H1 (cell line): ENCODE results near the gene GABRQ. TPM values are rescaled to one million over a fixed set of nuclear protein-coding genes. Genes with fewer than 3 reads are reported as not detected.

Experiments used
- CTCF ChIA-PET: fragments of 300-600 bp; sonication (Branson Sonifier 250); formaldehyde crosslinking; loops from one replicate; lab custom pipeline; 2021; ENCODE audit not compliant: partially characterized antibody; lab: Charles Lee
- POLR2A ChIA-PET: fragments of 300-600 bp; sonication (Branson Sonifier 250); formaldehyde crosslinking; loops from one replicate; lab custom pipeline; 2021; ENCODE audit warnings: inconsistent platforms; ENCODE audit not compliant: partially characterized antibody; lab: Charles Lee
- DNase-seq, 2 experiments: peaks; one replicate each; pipeline versions ENCODE4 v3.0.0 to v3.0.0-alpha.2; 2010 to 2022; ENCODE audit warnings: low spot score in 2 of 2, low read depth in 1 of 2, mixed read lengths in 1 of 2
- FAIRE-seq: peaks from 2 replicates; lab custom pipeline; 2011; peaks lifted over from hg19 to GRCh38; lab: Jason Lieb, UNC
- H2AFZ ChIP-seq: 2 replicates; pipeline ENCODE4 v1.8.1; 2012; ENCODE audit warnings: low read length, inconsistent platforms
- H2AK5ac ChIP-seq: 2 replicates; pipeline ENCODE4 v1.6.1; 2013; ENCODE audit warnings: low read depth, low read length
- H2BK120ac ChIP-seq: replicated peaks from 2 replicates; pipeline ENCODE3; 2013; ENCODE audit warnings: low read depth, low read length, inconsistent platforms
- H2BK12ac ChIP-seq: 2 replicates; pipeline ENCODE4 v1.6.1; 2013; ENCODE audit warnings: low read depth, low read length
- H2BK15ac ChIP-seq: 2 replicates; pipeline ENCODE4 v1.6.1; 2013; ENCODE audit warnings: low read length
- H2BK20ac ChIP-seq: 2 replicates; pipeline ENCODE4 v1.6.1; 2013; ENCODE audit warnings: low read length
- H2BK5ac ChIP-seq: 2 replicates; pipeline ENCODE4 v1.6.1; 2013; ENCODE audit warnings: low read depth, low read length
- H3K14ac ChIP-seq: 2 replicates; pipeline ENCODE4 v1.6.1; 2013; ENCODE audit warnings: inconsistent platforms; ENCODE audit not compliant: insufficient read length
- H3K18ac ChIP-seq: 2 replicates; pipeline ENCODE4 v1.6.1; 2013; ENCODE audit warnings: low read length; ENCODE audit errors: extremely low read depth
- H3K23ac ChIP-seq: 2 replicates; pipeline ENCODE4 v1.6.1; 2013; ENCODE audit warnings: inconsistent platforms; ENCODE audit not compliant: insufficient read length
- H3K23me2 ChIP-seq: 2 replicates; pipeline ENCODE4 v1.6.1; 2013; ENCODE audit warnings: low read depth, low read length
- H3K27ac ChIP-seq: 2 replicates; pipeline ENCODE4 v1.6.1; 2011; ENCODE audit warnings: low read depth, low read length, inconsistent platforms
- H3K27me3 ChIP-seq, 4 experiments: replicated peaks in 1 of 4; 1 replicate in 1 of 4; 2 replicates in 3 of 4; pipeline versions ENCODE4 v1.6.1 to v1.8.1; 2011 to 2013; ENCODE audit warnings: low read length in 3 of 4, mild to moderate bottlenecking in 3 of 4, inconsistent platforms in 2 of 4, mixed read lengths in 2 of 4, moderate library complexity in 1 of 4; ENCODE audit not compliant: control insufficient read depth in 3 of 4, insufficient read depth in 3 of 4; ENCODE audit errors: extremely low read depth in 1 of 4
- H3K36me3 ChIP-seq, 4 experiments: 2 replicates each; pipeline versions ENCODE4 v1.6.1 to v1.8.1; 2011 to 2013; ENCODE audit warnings: mild to moderate bottlenecking in 4 of 4, low read length in 3 of 4, moderate library complexity in 2 of 4, control low read depth in 1 of 4, inconsistent platforms in 1 of 4; ENCODE audit not compliant: insufficient read depth in 4 of 4, control insufficient read depth in 2 of 4
- H3K4ac ChIP-seq: replicated peaks from 2 replicates; pipeline ENCODE3; 2013; ENCODE audit warnings: low read length, low read depth, mixed read lengths, inconsistent platforms; ENCODE audit not compliant: insufficient read length
- H3K4me1 ChIP-seq, 4 experiments: replicated peaks in 1 of 4; 1 replicate in 1 of 4; 2 replicates in 3 of 4; pipeline versions ENCODE4 v1.6.1 to v1.8.1; 2011 to 2013; ENCODE audit warnings: low read length in 3 of 4, inconsistent platforms in 2 of 4, mixed read lengths in 1 of 4; ENCODE audit not compliant: insufficient read depth in 4 of 4, control insufficient read depth in 3 of 4
- H3K4me2 ChIP-seq, 2 experiments: 2 replicates each; pipeline versions ENCODE4 v1.6.1 to v1.8.1; 2011 to 2013; ENCODE audit warnings: low read depth in 2 of 2, low read length in 2 of 2, control low read depth in 1 of 2, inconsistent platforms in 1 of 2, mild to moderate bottlenecking in 1 of 2; ENCODE audit not compliant: insufficient read depth in 1 of 2
- H3K4me3 ChIP-seq, 4 experiments: fragments of 200-600, 300-600 bp in 1 of 4; sonication (generic), shearing (Covaris generic), sonication (Bioruptor Twin) in 1 of 4; 2 replicates each; pipeline versions ENCODE4 v1.5.1 to v1.8.1; 2011 to 2016; ENCODE audit warnings: low read length in 4 of 4, low read depth in 3 of 4, control low read depth in 2 of 4, inconsistent platforms in 2 of 4, mild to moderate bottlenecking in 2 of 4, mixed read lengths in 1 of 4, moderate library complexity in 1 of 4; ENCODE audit not compliant: insufficient read depth in 2 of 4; ENCODE audit errors: extremely low read depth in 1 of 4
- H3K56ac ChIP-seq: replicated peaks from 2 replicates; pipeline ENCODE3; 2013; ENCODE audit warnings: low read depth, mild to moderate bottlenecking, mixed read lengths, low read length, inconsistent platforms; ENCODE audit not compliant: insufficient read length
- H3K79me1 ChIP-seq: 2 replicates; pipeline ENCODE4 v1.6.1; 2013; ENCODE audit warnings: low read depth, low read length, control low read depth
- H3K79me2 ChIP-seq, 2 experiments: 2 replicates each; pipeline versions ENCODE4 v1.6.1 to v1.8.1; 2012 to 2013; ENCODE audit warnings: low read length in 2 of 2, mild to moderate bottlenecking in 2 of 2, inconsistent platforms in 1 of 2; ENCODE audit not compliant: insufficient read depth in 2 of 2, control insufficient read depth in 1 of 2
- H3K9ac ChIP-seq, 4 experiments: replicated peaks in 1 of 4; 1 replicate in 1 of 4; 2 replicates in 3 of 4; pipeline versions ENCODE4 v1.6.1 to v1.8.1; 2011 to 2013; ENCODE audit warnings: low read depth in 3 of 4, low read length in 3 of 4, control low read depth in 2 of 4, mild to moderate bottlenecking in 2 of 4, moderate library complexity in 2 of 4, inconsistent platforms in 1 of 4; ENCODE audit errors: extremely low read depth in 1 of 4
- H3K9me3 ChIP-seq, 2 experiments: 2 replicates each; pipeline versions ENCODE4 v1.6.1 to v1.8.1; 2012 to 2013; ENCODE audit warnings: mild to moderate bottlenecking in 2 of 2, moderate library complexity in 2 of 2, control low read depth in 1 of 2, inconsistent platforms in 1 of 2, low read depth in 1 of 2, low read length in 1 of 2, mixed read lengths in 1 of 2; ENCODE audit not compliant: insufficient read depth in 2 of 2
- H4K20me1 ChIP-seq, 2 experiments: replicated peaks in 1 of 2; 2 replicates each; pipeline versions ENCODE3 to v1.8.1; 2011 to 2013; ENCODE audit warnings: inconsistent platforms in 2 of 2, low read length in 2 of 2, mild to moderate bottlenecking in 1 of 2; ENCODE audit not compliant: insufficient read depth in 2 of 2, control insufficient read depth in 1 of 2
- H4K5ac ChIP-seq: 2 replicates; pipeline ENCODE4 v1.6.1; 2013; ENCODE audit warnings: low read length, low read depth, mixed read lengths, inconsistent platforms; ENCODE audit not compliant: insufficient read length
- H4K8ac ChIP-seq: 2 replicates; pipeline ENCODE4 v1.8.0; 2013; ENCODE audit warnings: mild to moderate bottlenecking, moderate library complexity, low read length, inconsistent platforms; ENCODE audit not compliant: insufficient read depth; ENCODE audit errors: extremely low read depth
- H4K91ac ChIP-seq: replicated peaks from 2 replicates; pipeline ENCODE3; 2013; ENCODE audit warnings: low read length, mixed read lengths, inconsistent platforms; ENCODE audit not compliant: insufficient read length
- CTCF ChIP-seq, 3 experiments: IDR thresholded peaks; 1 replicate in 2 of 3; 2 replicates in 1 of 3; pipeline versions ENCODE4 v1.5.1 to v1.6.1; 2011; ENCODE audit warnings: low read length in 3 of 3, mild to moderate bottlenecking in 3 of 3, inconsistent platforms in 2 of 3, low read depth in 1 of 3, moderate library complexity in 1 of 3; ENCODE audit not compliant: insufficient read depth in 1 of 3; ENCODE audit errors: control extremely low read depth in 1 of 3
- PHF8 ChIP-seq: fragments of 200-600 bp; sonication (generic); conservative IDR thresholded peaks from 2 replicates; pipeline ENCODE4 v1.7.1; 2012; ENCODE audit warnings: low read depth, mild to moderate bottlenecking, inconsistent platforms, low read length, moderate library complexity
- RAD21 ChIP-seq, 2 experiments: IDR thresholded peaks in 1 of 2; conservative IDR thresholded peaks in 1 of 2; 2 replicates each; pipeline ENCODE4 v1.6.1; 2011; ENCODE audit warnings: low read depth in 2 of 2, low read length in 2 of 2, improper control_type of control experiment in 1 of 2, inconsistent platforms in 1 of 2, mild to moderate bottlenecking in 1 of 2, moderate library complexity in 1 of 2
- WGBS, 2 experiments: shearing (Covaris generic) in 1 of 2; methylation state at CpG; one replicate each; pipeline versions ENCODE4 v1.1.6 to v1.1.7; 2013 to 2015; ENCODE audit warnings: low lambda C conversion rate in 2 of 2, mixed read lengths in 2 of 2, inconsistent platforms in 1 of 2, low coverage in 1 of 2, missing lambda C conversion rate in 1 of 2; ENCODE audit not compliant: insufficient replicate concordance in 2 of 2, insufficient coverage in 1 of 2, insufficient read length in 1 of 2; ENCODE audit errors: extremely low coverage in 1 of 2, missing lambda C conversion rate in 1 of 2; 5-methylcytosine and 5-hydroxymethylcytosine counted together
- polyA plus RNA-seq, 7 experiments: library from polyadenylated mRNA; depleted of rRNA in 3 of 7; stranded (reverse) in 5 of 7; unstranded in 2 of 7; fragments of >200 nt in 5 of 7; fragments of 200-250 nt in 2 of 7; gene quantifications; 1 replicate in 5 of 7; 2 replicates in 1 of 7; 4 replicates in 1 of 7; pipeline versions ENCODE4 v1.2.1 to v1.2.3, GENCODE V29; 2011 to 2013; ENCODE audit warnings: missing spikeins in 2 of 7, mixed read lengths in 2 of 7
- total RNA-seq: library from RNA; stranded (reverse); fragmentation: NEBNext Ultra II Directional; extraction: Animal tissue kit (Norgen Biotek cat#: 25700); gene quantifications from 2 replicates; pipeline ENCODE4 v1.2.1, GENCODE V29; 2021

GABRQ gene
- total and polyA plus RNA-seq, 2 of the 8 experiments (the other 6 are each of a cell fraction or from before 2014, with no cell fraction given), result 6.3 to 9.6 TPM

DNA sequence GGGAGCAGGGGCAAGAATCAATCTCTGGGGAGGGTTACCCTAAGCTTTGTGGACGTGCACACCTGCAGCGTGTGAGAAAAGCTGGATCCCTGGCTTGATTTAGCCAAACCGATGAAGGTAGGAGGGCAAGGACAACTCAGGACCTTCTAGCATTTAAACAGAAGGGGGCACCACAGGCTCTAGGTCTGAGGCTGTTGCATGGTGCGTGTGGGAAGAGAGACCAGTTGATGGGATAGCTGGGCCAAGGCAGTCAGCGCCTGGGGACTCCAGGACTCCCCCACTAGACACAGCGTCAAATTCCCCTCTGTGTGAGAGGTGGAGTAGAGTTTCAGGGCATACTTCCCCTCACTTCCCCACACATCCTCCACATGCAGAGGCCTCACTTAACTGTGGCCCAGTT lies 4.3 kb downstream of the GABRQ start:
- Histone ChIP-seq H4K5ac (no peak overlapping the region), H2BK20ac (no peak overlapping the region), H3K4me3 (no peak overlapping the region), H3K4me2 (peak overlapping the region; percentile 51 to 77; a peak in 3 of 4 replicates), H3K27me3 (peaks cover 0 to 13% (median 5%) of the 10 kb centered on the region in 4 experiments; a peak in 4 of 7 replicates), H2BK120ac (no peak overlapping the region), H3K79me2 (no peaks in the 10 kb centered on the region), H3K79me1 (no peaks in the 10 kb centered on the region), H3K4ac (peak overlapping the region; percentile 75), H3K4me1 (peaks cover 6 to 20% (median 19%) of the 10 kb centered on the region in 4 experiments), H4K91ac (peak overlapping the region; percentile 17), H3K36me3 (peaks cover 2 to 15% (median 8%) of the 10 kb centered on the region in 4 experiments; a peak in 5 of 8 replicates), H3K56ac (no peak overlapping the region), H3K18ac (no peak overlapping the region; the same call in 1 of the 2 replicates), H3K9me3 (no peaks in the 10 kb centered on the region), H3K23me2 (peaks cover 9% of the 10 kb centered on the region; the same call in 1 of the 2 replicates), H4K20me1 (peaks cover 0 to 8% of the 10 kb centered on the region in 2 experiments), H3K14ac (no peak overlapping the region), H2BK15ac (no peak overlapping the region), H3K23ac (no peak overlapping the region), H3K27ac (no peak overlapping the region; the same call in 1 of the 2 replicates), H3K9ac (no peak overlapping the region), H2AK5ac (0 out of 2 replicates have a peak overlapping the region, but pooled peaks have one; percentile 31), H2BK5ac (peak overlapping the region; percentile 71; the same call in 1 of the 2 replicates), H2AFZ (no peak overlapping the region), H4K8ac (no peak overlapping the region), H2BK12ac (peak overlapping the region; percentile 13; the same call in 1 of the 2 replicates)
- peak; percentile 58 for FAIRE-seq
- ChIA-PET POLR2A (interaction anchor here (1.5 to 1.7 kb wide), 2 partner anchors 9 to 179 kb away, joined by 3 to 4 read pairs; no protein-coding TSS in a partner anchor), CTCF (interaction anchor here (0.9 to 4.8 kb wide), 15 partner anchors 9 to 928 kb away, joined by 3 to 58 read pairs (median 7); no protein-coding TSS in a partner anchor)
- DNase-seq, result peak in 1 of 2 experiments; percentile 43
- peak; percentile 28 to 60 (median 46); a peak in 3 of 4 replicates for TF ChIP-seq CTCF (IDR thresholded peaks at IDR 0.05; ENCODE audit: control extremely low read depth in 1 of 3, insufficient read depth in 1 of 3, low read depth in 1 of 3, low read length in 3 of 3)
- TF ChIP-seq PHF8, result no peak
- peak; percentile 57 to 71 for TF ChIP-seq RAD21 (IDR thresholded peaks at IDR 0.05 in 1 of 2, conservative IDR thresholded peaks at IDR 0.05 in 1 of 2; ENCODE audit: low read depth in 2 of 2, low read length in 2 of 2)
- WGBS, 2 experiments, result 67% methylated on average over 1 of the region's 6 CpGs; no CpG with 5 or more reads in 1 of the 2 experiments
